Spleen (tissue), 11 donors: ENCODE measurements around the gene CGB5. TPM values are rescaled to one million over a fixed set of nuclear protein-coding genes. Genes with fewer than 3 reads are reported as not detected.

Source experiments
- DNase-seq: peaks from one replicate; pipeline ENCODE4 v3.0.0-alpha.2; 2020
- H3K27ac ChIP-seq, 8 donors: fragments of 200-600 bp; sonication (generic) in 7 of 8; 1 replicate in 4 of 8; 2 replicates in 4 of 8; pipeline versions ENCODE4 v1.5.0 to v1.8.0; 2016 to 2021; ENCODE audit warnings: inconsistent platforms in 4 of 8, mild to moderate bottlenecking in 4 of 8, moderate library complexity in 1 of 8
- H3K27me3 ChIP-seq, 7 donors: fragments of 200-600 bp; sonication (generic) in 6 of 7; replicated peaks in 1 of 7; 1 replicate in 4 of 7; 2 replicates in 3 of 7; pipeline versions ENCODE4 v1.5.0 to v1.8.0; 2016 to 2021; ENCODE audit warnings: inconsistent platforms in 3 of 7, mild to moderate bottlenecking in 1 of 7
- H3K36me3 ChIP-seq, 6 donors: fragments of 200-600 bp; sonication (generic) in 5 of 6; 1 replicate in 4 of 6; 2 replicates in 2 of 6; pipeline versions ENCODE4 v1.5.0 to v1.8.0; 2016 to 2021; ENCODE audit warnings: inconsistent platforms in 2 of 6
- H3K4me1 ChIP-seq, 6 donors: fragments of 200-600 bp; sonication (generic) in 5 of 6; 1 replicate in 3 of 6; 2 replicates in 3 of 6; pipeline versions ENCODE4 v1.5.0 to v1.8.0; 2016 to 2021; ENCODE audit warnings: inconsistent platforms in 3 of 6
- H3K4me3 ChIP-seq, 8 donors: fragments of 200-600 bp; sonication (generic) in 7 of 8; 1 replicate in 4 of 8; 2 replicates in 4 of 8; pipeline versions ENCODE4 v1.5.0 to v1.8.0; 2016 to 2021; ENCODE audit warnings: inconsistent platforms in 4 of 8, mild to moderate bottlenecking in 4 of 8, moderate library complexity in 2 of 8
- H3K9me3 ChIP-seq, 8 donors: fragments of 200-600 bp; sonication (generic) in 7 of 8; 1 replicate in 4 of 8; 2 replicates in 4 of 8; pipeline versions ENCODE4 v1.5.0 to v1.8.0; 2016 to 2021; ENCODE audit warnings: inconsistent platforms in 4 of 8
- CTCF ChIP-seq, 11 experiments: fragments of 200-600 bp in 7 of 11; fragments of 450-650 bp in 4 of 11; sonication (generic) in 4 of 11; IDR thresholded peaks in 8 of 11; conservative IDR thresholded peaks in 3 of 11; 1 replicate in 7 of 11; 2 replicates in 4 of 11; pipeline versions ENCODE4 v1.4.0 to v1.8.0; 2016 to 2021; ENCODE audit warnings: antibody characterized with exemption in 11 of 11, inconsistent platforms in 4 of 11, mild to moderate bottlenecking in 1 of 11
- POLR2A ChIP-seq, 3 donors: fragments of 450-650 bp; IDR thresholded peaks; one replicate each; pipeline ENCODE4 v1.5.1; 2017; ENCODE audit warnings: antibody characterized with exemption in 3 of 3, mild to moderate bottlenecking in 1 of 3
- POLR2AphosphoS5 ChIP-seq, 3 donors: sonication (generic); formaldehyde crosslinking; IDR thresholded peaks; one replicate each; pipeline ENCODE4 v1.5.1; 2017; ENCODE audit warnings: antibody characterized with exemption in 3 of 3
- WGBS, 5 donors: extraction: QIAGEN DNeasy Blood & Tissue Kit in 3 of 5; methylation state at CpG; one replicate each; pipeline versions ENCODE4 v1.1.5 to v1.1.7; 2013 to 2018; 5-methylcytosine and 5-hydroxymethylcytosine counted together
- intact Hi-C: fragments of 100-400 bp; cut with DNase I; formaldehyde crosslinking; loops from one replicate; pipeline ENCODE4 v1.15.0; 2023; ENCODE audit warnings: low total_unique reads
- microRNA-seq, 3 donors: library from miRNA; unstranded; fragments of <30 nt; microRNA quantifications; one replicate each; pipeline versions ENCODE4 to v1.1.0, GENCODE V29; 2019 to 2020
- polyA plus RNA-seq, 3 donors: library from polyadenylated mRNA; stranded (reverse); fragments of 200-250 nt; gene quantifications; one replicate each; pipeline ENCODE4 v1.2.1, GENCODE V29; 2013
- small RNA-seq, 4 donors: library from RNA; depleted of rRNA; stranded (forward); fragments of <200 nt; gene quantifications; one replicate each; pipeline ENCODE3, GENCODE V24; 2016
- total RNA-seq, 7 donors: library from RNA; depleted of rRNA in 3 of 7; stranded (reverse); fragments of >200 nt in 3 of 7; fragmentation: NEBNext Ultra II Directional in 4 of 7; extraction: Animal tissue kit (Norgen Biotek cat#: 25700) in 4 of 7; gene quantifications; one replicate each; pipeline versions ENCODE4 v1.1.0 to v1.2.1, GENCODE V29; 2016 to 2021
- donor health status: healthy with polysubstance abuse.
- donor health status: DM: no; HTN: no; CAD: no; lungs with moderate emphysema.
- donor health status: DM: no; HTN: no; CAD: no.
- donor health status: Bipolar disorder and iron deficiency.
- donor health status: healthy.
- donor health status: DM: no; HTN: no; CAD: no.
- donor health status: DM: yes; HTN: yes; CAD: no.

CGB5 gene
- total and polyA plus RNA-seq, 10 donors = not detected

DNA sequence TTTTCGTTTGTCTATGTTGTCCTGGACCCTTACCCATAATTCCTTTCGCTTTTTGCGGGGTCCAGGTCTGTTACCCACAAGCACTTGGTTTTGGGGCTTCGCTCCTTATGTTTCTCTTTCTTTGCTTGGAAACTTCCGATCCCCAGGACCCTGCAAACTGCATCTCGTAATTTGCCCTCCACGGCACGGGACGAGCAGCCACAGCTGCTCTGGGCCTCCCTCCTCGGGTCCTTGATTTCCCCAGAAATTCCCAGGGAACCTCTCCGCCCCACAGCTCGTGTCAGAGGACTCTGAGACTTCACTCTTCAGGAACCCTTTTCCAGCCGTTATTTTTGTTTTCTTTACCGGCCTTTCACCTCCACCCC lies 42.2 kb downstream of the CGB5 start:
- Histone ChIP-seq H3K27ac (peak overlapping the region; percentile 86 to 96 (median 92)), H3K4me3 (peak overlapping the region; percentile 75 to 99 (median 95)), H3K36me3 (peaks cover 2 to 46% (median 31%) of the 10 kb centered on the region in 6 donors), H3K9me3 (no peaks in the 10 kb centered on the region), H3K4me1 (peaks cover 21 to 58% (median 41%) of the 10 kb centered on the region in 6 donors), H3K27me3 (no peaks in the 10 kb centered on the region)
- TF ChIP-seq POLR2A (IDR thresholded peaks at IDR 0.05) = no peak
- TF ChIP-seq POLR2AphosphoS5 (IDR thresholded peaks at IDR 0.05) = no peak
- 1 to 2% (median 1%) methylated on average over 14 of the region's 14 CpGs for WGBS, 5 donors
- intact Hi-C loops = no loop called here
- no peak for DNase-seq

- TF ChIP-seq POLR2AphosphoS5 (IDR thresholded peaks at IDR 0.05) (no peak), CTCF (IDR thresholded peaks at IDR 0.05 in 8 of 11, conservative IDR thresholded peaks at IDR 0.05 in 3 of 11) (no peak), POLR2A (IDR thresholded peaks at IDR 0.05) (no peak)
- Histone ChIP-seq H3K4me3 (peak overlapping the region; percentile 75 to 99 (median 95)), H3K36me3 (peaks cover 2 to 50% (median 35%) of the 10 kb centered on the region in 6 donors), H3K27ac (peak overlapping the region in 5 of 8 donors; percentile 89 to 96 (median 93)), H3K9me3 (no peaks in the 10 kb centered on the region), H3K27me3 (no peaks in the 10 kb centered on the region), H3K4me1 (peaks cover 21 to 60% (median 41%) of the 10 kb centered on the region in 6 donors)
- 47 to 57% (median 55%) methylated on average over 11 of the region's 11 CpGs for whole genome bisulfite sequencing, 5 donors
- DNase-seq = no peak
- intact Hi-C loops = no loop called here
Measured at GRCh38 chr19:49086296-49086695, 42.6 kb downstream of the CGB5 start.

DNA sequence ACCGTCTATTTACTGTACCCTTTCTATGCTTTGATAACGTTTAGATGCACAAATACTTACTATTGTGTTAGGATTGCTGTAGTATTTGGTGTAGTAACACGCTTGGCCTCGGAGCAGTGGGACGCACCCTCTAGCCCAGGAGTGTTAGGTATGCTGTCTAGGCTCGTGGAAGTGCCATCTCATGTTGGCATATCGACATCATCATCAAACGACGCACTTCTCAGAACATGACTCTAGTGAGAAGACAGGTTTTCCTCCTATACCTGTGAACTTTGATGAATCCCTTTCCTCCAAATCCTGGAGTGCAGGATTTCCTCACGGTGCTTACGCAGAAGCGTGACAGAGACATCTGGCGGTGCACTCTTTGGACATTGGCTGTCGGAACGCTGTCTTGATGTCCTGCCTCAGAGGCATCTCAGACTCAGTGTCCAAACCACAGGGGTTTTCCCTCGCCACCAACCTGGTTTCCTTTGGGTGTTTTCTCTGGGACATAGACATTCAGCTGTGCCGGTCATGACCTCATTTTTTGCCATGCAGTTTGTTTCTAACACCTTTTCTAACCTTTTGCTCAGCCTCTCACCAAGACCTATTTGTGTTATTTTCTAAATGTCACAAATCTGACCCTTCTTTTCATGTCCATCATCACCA lies 47.9 kb downstream of the CGB5 start:
- Histone ChIP-seq H3K9me3 (no peaks in the 10 kb centered on the region), H3K27ac (no peak overlapping the region), H3K4me3 (no peak overlapping the region), H3K27me3 (no peaks in the 10 kb centered on the region), H3K36me3 (peaks cover 15 to 100% (median 87%) of the 10 kb centered on the region in 6 donors), H3K4me1 (peaks cover 13 to 67% (median 33%) of the 10 kb centered on the region in 6 donors)
- intact Hi-C loops = loop anchor here (10.0 kb wide), 1 partner anchor 53 kb away; no protein-coding TSS in a partner anchor
- WGBS, 5 donors = 84 to 92% (median 91%) methylated on average over 17 of the region's 17 CpGs
- TF ChIP-seq CTCF (IDR thresholded peaks at IDR 0.05 in 8 of 11, conservative IDR thresholded peaks at IDR 0.05 in 3 of 11) (no peak), POLR2AphosphoS5 (IDR thresholded peaks at IDR 0.05) (no peak)
- DNase-seq = no peak

DNA sequence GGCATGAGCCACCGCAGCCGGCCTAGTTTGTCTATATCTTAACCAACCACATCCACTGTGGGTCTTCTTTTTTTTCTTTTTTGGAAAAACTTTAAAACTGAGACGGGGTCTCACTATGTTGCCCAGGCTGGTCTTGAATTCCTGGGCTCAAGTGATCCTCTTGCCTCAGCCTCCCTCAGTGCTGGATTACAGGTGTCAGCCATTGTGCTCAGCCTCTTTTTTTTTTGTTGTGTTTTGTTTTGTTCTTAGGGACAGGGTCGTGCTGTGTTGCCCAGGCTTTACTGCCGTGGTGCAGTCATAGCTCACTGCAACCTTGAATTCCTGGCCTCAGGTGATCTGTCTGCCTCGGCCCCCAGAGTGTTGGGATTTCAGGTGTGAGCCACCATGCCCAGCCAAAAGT lies 49.0 kb downstream of the CGB5 start:
- WGBS, 5 donors = 94 to 97% (median 96%) methylated on average over 6 of the region's 6 CpGs
- Histone ChIP-seq H3K27ac (no peak overlapping the region), H3K36me3 (peaks cover 15 to 100% (median 92%) of the 10 kb centered on the region in 6 donors), H3K4me3 (no peak overlapping the region), H3K4me1 (peaks cover 5 to 64% (median 26%) of the 10 kb centered on the region in 6 donors), H3K27me3 (no peaks in the 10 kb centered on the region), H3K9me3 (no peaks in the 10 kb centered on the region)
- intact Hi-C loops = loop anchor here (10.0 kb wide), 1 partner anchor 52 kb away; no protein-coding TSS in a partner anchor
- DNase-seq = no peak
- no peak for TF ChIP-seq POLR2AphosphoS5 (IDR thresholded peaks at IDR 0.05)
- no peak for TF ChIP-seq POLR2A (IDR thresholded peaks at IDR 0.05)
- no peak for TF ChIP-seq CTCF (IDR thresholded peaks at IDR 0.05 in 8 of 11, conservative IDR thresholded peaks at IDR 0.05 in 3 of 11)

Small RNA genes lying within 50 kb of the gene (microRNA-seq; reads per million reads assigned to microRNA genes)
- 0 reads per million in 3 donors for gene MIR6798

Small RNA genes lying within 50 kb of the gene (small RNA-seq; reads per million reads assigned to genes)
- gene MIR6798 (0 reads per million in 4 donors), gene RN7SL708P (0 reads per million in 4 donors)

Other genes starting within 250 kb of the CGB5 start
- gene BCAT2, start 232.8 kb upstream of the CGB5 start, total RNA-seq = 10 to 100 TPM; 15.5 to 25.3 (median 20.4) TPM
- 10 to 100 TPM; 25.5 to 31.7 (median 29.4) TPM for gene BCAT2, start 232.8 kb upstream of the CGB5 start, polyA plus RNA-seq
- 10 to 100 TPM in 3 of 7 donors, 1 to 10 TPM in 4; 2.4 to 14.7 (median 8.1) TPM for gene HSD17B14, start 207.4 kb upstream of the CGB5 start, total RNA-seq
- 10 to 100 TPM; 10.1 to 16.5 (median 11.2) TPM for gene HSD17B14, start 207.4 kb upstream of the CGB5 start, polyA plus RNA-seq
- gene PLEKHA4, start 175.2 kb upstream of the CGB5 start, total RNA-seq = 10 to 100 TPM in 6 of 7 donors, 1 to 10 TPM in 1; 8.6 to 24.2 (median 16.0) TPM
- gene PLEKHA4, start 175.2 kb upstream of the CGB5 start, polyA plus RNA-seq = 10 to 100 TPM; 12.2 to 20.6 (median 13.8) TPM
- 10 to 100 TPM; 30.2 to 74.2 (median 47.6) TPM for gene PPP1R15A, start 171.4 kb upstream of the CGB5 start, total RNA-seq
- 10 to 100 TPM; 18.5 to 54.5 (median 21.5) TPM for gene PPP1R15A, start 171.4 kb upstream of the CGB5 start, polyA plus RNA-seq
- gene TULP2, start 145.1 kb upstream of the CGB5 start, total RNA-seq = 1 to 10 TPM in 3 of 7 donors, under 1 TPM in 3, not detected in 1; 0.34 to 5.0 (median 1.3) TPM
- gene TULP2, start 145.1 kb upstream of the CGB5 start, polyA plus RNA-seq = under 1 TPM in 2 of 3 donors, not detected in 1; 0.14 to 0.32 TPM
- 100 to 1,000 TPM; 217 to 321 (median 268) TPM for gene NUCB1, start 143.5 kb upstream of the CGB5 start, total RNA-seq
- 100 to 1,000 TPM in 1 of 3 donors, 10 to 100 TPM in 2; 67.6 to 125 (median 72.4) TPM for gene NUCB1, start 143.5 kb upstream of the CGB5 start, polyA plus RNA-seq
- gene DHDH, start 110.1 kb upstream of the CGB5 start, total RNA-seq = 1 to 10 TPM in 4 of 7 donors, under 1 TPM in 2, not detected in 1; 0.51 to 4.5 (median 2.5) TPM
- gene DHDH, start 110.1 kb upstream of the CGB5 start, polyA plus RNA-seq = 1 to 10 TPM; 1.2 to 2.6 (median 1.2) TPM
- gene BAX, start 89.0 kb upstream of the CGB5 start, total RNA-seq = 100 to 1,000 TPM in 6 of 7 donors, 10 to 100 TPM in 1; 65.9 to 158 (median 113) TPM
- 100 to 1,000 TPM; 131 to 219 (median 177) TPM for gene BAX, start 89.0 kb upstream of the CGB5 start, polyA plus RNA-seq
- gene FTL, start 78.5 kb upstream of the CGB5 start, total RNA-seq = over 10,000 TPM in 2 of 7 donors, 1,000 to 10,000 TPM in 5; 4,960 to 10,995 (median 6,703) TPM
- gene FTL, start 78.5 kb upstream of the CGB5 start, polyA plus RNA-seq = over 10,000 TPM in 1 of 3 donors, 1,000 to 10,000 TPM in 2; 5,646 to 14,078 (median 8,665) TPM
- 10 to 100 TPM; 23.3 to 47.1 (median 32.1) TPM for gene GYS1, start 50.5 kb upstream of the CGB5 start, total RNA-seq
- 10 to 100 TPM; 11.9 to 20.0 (median 15.1) TPM for gene GYS1, start 50.5 kb upstream of the CGB5 start, polyA plus RNA-seq
- 10 to 100 TPM; 32.0 to 46.9 (median 38.4) TPM for gene RUVBL2, start 50.0 kb upstream of the CGB5 start, total RNA-seq
- gene RUVBL2, start 50.0 kb upstream of the CGB5 start, polyA plus RNA-seq = 10 to 100 TPM; 46.7 to 58.4 (median 53.5) TPM
- under 1 TPM in 1 of 7 donors, not detected in 6; 0.79 TPM for gene LHB, start 26.8 kb upstream of the CGB5 start, total RNA-seq
- 1 to 10 TPM in 2 of 3 donors, under 1 TPM in 1; 0.50 to 1.5 (median 1.5) TPM for gene LHB, start 26.8 kb upstream of the CGB5 start, polyA plus RNA-seq
- not detected for gene CGB3, start 19.5 kb upstream of the CGB5 start, total RNA-seq
- gene CGB3, start 19.5 kb upstream of the CGB5 start, polyA plus RNA-seq = not detected
- not detected for gene CGB2, start 12.0 kb upstream of the CGB5 start, total RNA-seq
- gene CGB2, start 12.0 kb upstream of the CGB5 start, polyA plus RNA-seq = not detected
- gene CGB1, start 7.0 kb upstream of the CGB5 start, total RNA-seq = not detected
- under 1 TPM in 1 of 3 donors, not detected in 2; 0.35 TPM for gene CGB1, start 7.0 kb upstream of the CGB5 start, polyA plus RNA-seq
- gene CGB8, start 5.3 kb downstream of the CGB5 start, total RNA-seq = not detected
- gene CGB8, start 5.3 kb downstream of the CGB5 start, polyA plus RNA-seq = not detected
- gene CGB7, start 13.9 kb downstream of the CGB5 start, total RNA-seq = not detected
- gene CGB7, start 13.9 kb downstream of the CGB5 start, polyA plus RNA-seq = under 1 TPM in 2 of 3 donors, not detected in 1; 0.03 to 0.06 TPM
- not detected for gene NTF4, start 21.0 kb downstream of the CGB5 start, total RNA-seq
- not detected for gene NTF4, start 21.0 kb downstream of the CGB5 start, polyA plus RNA-seq
- gene KCNA7, start 28.9 kb downstream of the CGB5 start, total RNA-seq = not detected
- gene KCNA7, start 28.9 kb downstream of the CGB5 start, polyA plus RNA-seq = under 1 TPM in 1 of 3 donors, not detected in 2; 0.02 TPM
- 100 to 1,000 TPM; 238 to 337 (median 270) TPM for gene SNRNP70, start 41.6 kb downstream of the CGB5 start, total RNA-seq
- 100 to 1,000 TPM; 198 to 559 (median 421) TPM for gene SNRNP70, start 41.6 kb downstream of the CGB5 start, polyA plus RNA-seq
- 1 to 10 TPM; 2.7 to 9.6 (median 5.5) TPM for gene LIN7B, start 70.5 kb downstream of the CGB5 start, total RNA-seq
- gene LIN7B, start 70.5 kb downstream of the CGB5 start, polyA plus RNA-seq = 1 to 10 TPM; 7.2 to 9.5 (median 9.2) TPM
- gene C19orf73, start 75.3 kb downstream of the CGB5 start, total RNA-seq = 1 to 10 TPM in 4 of 7 donors, under 1 TPM in 2, not detected in 1; 0.70 to 5.4 (median 1.6) TPM
- 1 to 10 TPM; 3.9 to 5.5 (median 4.2) TPM for gene C19orf73, start 75.3 kb downstream of the CGB5 start, polyA plus RNA-seq
- gene PPFIA3, start 75.7 kb downstream of the CGB5 start, total RNA-seq = 1 to 10 TPM; 3.6 to 9.5 (median 5.4) TPM
- 10 to 100 TPM in 1 of 3 donors, 1 to 10 TPM in 2; 6.9 to 17.2 (median 8.4) TPM for gene PPFIA3, start 75.7 kb downstream of the CGB5 start, polyA plus RNA-seq
- under 1 TPM in 2 of 7 donors, not detected in 5; 0.27 to 0.47 TPM for gene HRC, start 111.5 kb downstream of the CGB5 start, total RNA-seq
- under 1 TPM; 0.07 to 0.27 (median 0.22) TPM for gene HRC, start 111.5 kb downstream of the CGB5 start, polyA plus RNA-seq
- gene TRPM4, start 113.9 kb downstream of the CGB5 start, total RNA-seq = 10 to 100 TPM in 5 of 7 donors, 1 to 10 TPM in 2; 3.6 to 28.7 (median 13.2) TPM
- 10 to 100 TPM in 1 of 3 donors, 1 to 10 TPM in 2; 3.3 to 18.7 (median 4.6) TPM for gene TRPM4, start 113.9 kb downstream of the CGB5 start, polyA plus RNA-seq